ENCODE results near the gene TAOK3.

DNA sequence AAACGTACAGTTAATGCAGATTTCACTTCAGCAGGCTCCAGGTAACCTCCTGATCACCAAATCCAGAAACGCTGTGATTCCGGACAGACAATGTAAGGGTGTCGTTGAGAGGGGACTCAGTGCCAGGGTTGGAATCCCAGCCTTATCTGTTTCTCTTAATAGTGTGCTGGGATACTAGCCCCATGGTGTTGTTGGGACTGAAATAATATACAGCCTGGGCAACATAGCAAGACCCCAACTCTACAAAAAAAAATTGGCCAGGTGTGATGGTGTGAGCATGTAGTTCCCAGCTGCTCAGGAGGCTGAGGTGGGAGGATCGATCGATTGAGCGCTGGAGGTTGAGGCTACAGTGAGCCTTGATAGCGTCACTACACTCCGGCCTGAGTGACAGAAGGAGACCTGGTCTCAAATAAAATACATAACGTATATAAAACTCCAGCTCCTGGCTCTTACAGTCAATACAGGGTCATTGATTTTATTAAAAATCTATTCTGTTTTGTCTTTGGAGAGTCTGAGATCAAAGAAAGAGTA is 235.5 kb downstream of the TAOK3 start:
- TF ChIP-seq, protein P1, sequence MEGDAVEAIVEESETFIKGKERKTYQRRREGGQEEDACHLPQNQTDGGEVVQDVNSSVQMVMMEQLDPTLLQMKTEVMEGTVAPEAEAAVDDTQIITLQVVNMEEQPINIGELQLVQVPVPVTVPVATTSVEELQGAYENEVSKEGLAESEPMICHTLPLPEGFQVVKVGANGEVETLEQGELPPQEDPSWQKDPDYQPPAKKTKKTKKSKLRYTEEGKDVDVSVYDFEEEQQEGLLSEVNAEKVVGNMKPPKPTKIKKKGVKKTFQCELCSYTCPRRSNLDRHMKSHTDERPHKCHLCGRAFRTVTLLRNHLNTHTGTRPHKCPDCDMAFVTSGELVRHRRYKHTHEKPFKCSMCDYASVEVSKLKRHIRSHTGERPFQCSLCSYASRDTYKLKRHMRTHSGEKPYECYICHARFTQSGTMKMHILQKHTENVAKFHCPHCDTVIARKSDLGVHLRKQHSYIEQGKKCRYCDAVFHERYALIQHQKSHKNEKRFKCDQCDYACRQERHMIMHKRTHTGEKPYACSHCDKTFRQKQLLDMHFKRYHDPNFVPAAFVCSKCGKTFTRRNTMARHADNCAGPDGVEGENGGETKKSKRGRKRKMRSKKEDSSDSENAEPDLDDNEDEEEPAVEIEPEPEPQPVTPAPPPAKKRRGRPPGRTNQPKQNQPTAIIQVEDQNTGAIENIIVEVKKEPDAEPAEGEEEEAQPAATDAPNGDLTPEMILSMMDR (conservative IDR thresholded peaks at IDR 0.05 in 1 of 2, IDR thresholded peaks at IDR 0.05 in 1 of 2; ENCODE audit: extremely low read depth in 1 of 2, insufficient read depth in 1 of 2, low read depth in 1 of 2, low read length in 2 of 2), result no peak
- TF ChIP-seq EZH2 (IDR thresholded peaks at IDR 0.05; ENCODE audit: borderline replicate concordance, low read length), result no peak
